GM20000 (cell line): ENCODE measurements around the gene MYO3A.

Experiments
- DNase-seq: peaks from one replicate; pipeline ENCODE4 v3.0.0; 2012; ENCODE audit warnings: low spot score
- CTCF ChIP-seq: IDR thresholded peaks from 2 replicates; pipeline ENCODE4 v1.5.1; 2012; ENCODE audit warnings: mild to moderate bottlenecking, control low read depth; ENCODE audit errors: extremely low read depth, missing control alignments

The MYO3A gene

GRCh38 chr10:25901199-25901598 lies 32.8 kb upstream of the MYO3A start:
- TF ChIP-seq CTCF, result no peak
- no peak for DNase-seq

- no peak for TF ChIP-seq CTCF
- DNase-seq, result no peak
Measured at GRCh38 chr10:25902002-25902401, 32.0 kb upstream of the MYO3A start.

GRCh38 chr10:25907261-25907660 lies 26.8 kb upstream of the MYO3A start:
- DNase-seq, result no peak
- TF ChIP-seq CTCF, result no peak

GRCh38 chr10:25912866-25913265 lies 21.2 kb upstream of the MYO3A start:
- DNase-seq, result no peak
- TF ChIP-seq CTCF, result no peak

GRCh38 chr10:25914776-25915175 lies 19.3 kb upstream of the MYO3A start:
- no peak for DNase-seq

GRCh38 chr10:25934621-25935139 lies 651 bp downstream of the MYO3A start:
- TF ChIP-seq CTCF, result peak; percentile 25
- peak; percentile 52 for DNase-seq

More at GRCh38 chr10:25914776-25915175, 19.3 kb upstream of the MYO3A start:
- no peak for TF ChIP-seq CTCF

GRCh38 chr10:25938405-25938804 lies 4.4 kb downstream of the MYO3A start:
- DNase-seq, result no peak
- no peak for TF ChIP-seq CTCF
